Stimulated activated CD8-positive, alpha-beta memory T cell treated with anti-CD3 and anti-CD28 coated beads, Interleukin-4, amount 100 ng/mL, for 24 hours (primary cell): ENCODE data around the gene SEMA4D.

Experiments used
- DNase-seq: peaks from one replicate; pipeline ENCODE4 v3.0.0-alpha.2; 2020; ENCODE audit warnings: low read depth

SEMA4D gene

GRCh38 chr9:89528131-89528530 is 30.2 kb upstream of the SEMA4D start:
- no peak for DNase-seq

- no peak for DNase-seq
Observed at GRCh38 chr9:89527084-89527483, 29.2 kb upstream of the SEMA4D start.

GRCh38 chr9:89526667-89527066 is 28.8 kb upstream of the SEMA4D start:
- DNase-seq = no peak

- DNase-seq = no peak
Observed at GRCh38 chr9:89525446-89526374, 27.8 kb upstream of the SEMA4D start.

GRCh38 chr9:89524963-89525362 is 27.1 kb upstream of the SEMA4D start:
- DNase-seq = no peak

- DNase-seq = no peak
Observed at GRCh38 chr9:89523948-89524347, 26.0 kb upstream of the SEMA4D start.

- DNase-seq = no peak
Observed at GRCh38 chr9:89522959-89523285, 25.0 kb upstream of the SEMA4D start.

GRCh38 chr9:89522261-89522958 is 24.5 kb upstream of the SEMA4D start:
- DNase-seq = no peak

- DNase-seq = no peak
Observed at GRCh38 chr9:89519366-89519805, 21.5 kb upstream of the SEMA4D start.

GRCh38 chr9:89518466-89519365 is 20.8 kb upstream of the SEMA4D start:
- DNase-seq = no peak

GRCh38 chr9:89515416-89515815 is 17.5 kb upstream of the SEMA4D start:
- DNase-seq = no peak

- no peak for DNase-seq
Observed at GRCh38 chr9:89514956-89515355, 17.0 kb upstream of the SEMA4D start.

GRCh38 chr9:89514337-89514736 is 16.4 kb upstream of the SEMA4D start:
- no peak for DNase-seq

GRCh38 chr9:89513837-89514236 is 15.9 kb upstream of the SEMA4D start:
- no peak for DNase-seq

- DNase-seq = no peak
Observed at GRCh38 chr9:89512382-89512781, 14.5 kb upstream of the SEMA4D start.

GRCh38 chr9:89508951-89509615 is 11.2 kb upstream of the SEMA4D start:
- no peak for DNase-seq

- DNase-seq = no peak
Observed at GRCh38 chr9:89505911-89506310, 8.0 kb upstream of the SEMA4D start.

- no peak for DNase-seq
Observed at GRCh38 chr9:89505048-89505447, 7.1 kb upstream of the SEMA4D start.

- DNase-seq = no peak
Observed at GRCh38 chr9:89502671-89503070, 4.8 kb upstream of the SEMA4D start.

GRCh38 chr9:89502038-89502601 is 4.2 kb upstream of the SEMA4D start:
- DNase-seq = no peak

- DNase-seq = no peak
Observed at GRCh38 chr9:89501311-89501898, 3.5 kb upstream of the SEMA4D start.
